MM.1S (cell line): ENCODE measurements around the gene TSPYL1.

Experiments used
- DNase-seq: peaks from one replicate; pipeline ENCODE4 v3.0.0-alpha.2; 2015
- H2AFZ ChIP-seq: fragments of 300-600 bp; sonication (generic); 2 replicates; pipeline ENCODE4 v1.6.0; 2016; ENCODE audit warnings: antibody characterized with exemption, low read length
- H3F3A ChIP-seq: fragments of 300-600 bp; sonication (generic); 2 replicates; pipeline ENCODE4 v1.6.1; 2016; ENCODE audit warnings: mild to moderate bottlenecking, antibody characterized with exemption, low read length, moderate library complexity, mixed read lengths; ENCODE audit not compliant: insufficient read depth
- H3K27ac ChIP-seq: fragments of 300-600 bp; sonication (generic); 2 replicates; pipeline ENCODE4 v1.5.1; 2016; ENCODE audit warnings: mild to moderate bottlenecking, low read length
- H3K27me3 ChIP-seq: fragments of 300-600 bp; sonication (generic); replicated peaks from 2 replicates; pipeline ENCODE4 v1.6.0; 2016; ENCODE audit warnings: low read length; ENCODE audit not compliant: insufficient read depth
- H3K36me3 ChIP-seq: fragments of 300-600 bp; sonication (generic); replicated peaks from 2 replicates; pipeline ENCODE4 v1.6.1; 2016; ENCODE audit warnings: mild to moderate bottlenecking, low read length, mixed read lengths; ENCODE audit not compliant: insufficient read depth
- H3K4me1 ChIP-seq: fragments of 300-600 bp; sonication (generic); 2 replicates; pipeline ENCODE4 v1.6.1; 2016; ENCODE audit warnings: low read length, mixed read lengths
- H3K4me2 ChIP-seq: fragments of 300-600 bp; sonication (generic); 2 replicates; pipeline ENCODE4 v1.6.0; 2016; ENCODE audit warnings: low read depth, low read length
- H3K4me3 ChIP-seq: fragments of 300-600 bp; sonication (generic); 2 replicates; pipeline ENCODE4 v1.5.1; 2016; ENCODE audit warnings: low read length, mixed read lengths
- H3K79me2 ChIP-seq: fragments of 300-600 bp; sonication (generic); 2 replicates; pipeline ENCODE4 v1.6.1; 2016; ENCODE audit warnings: mixed run types, low read length, mixed read lengths
- H3K9ac ChIP-seq: fragments of 300-600 bp; sonication (generic); 2 replicates; pipeline ENCODE4 v1.6.1; 2016; ENCODE audit warnings: low read length, mixed read lengths
- H3K9me2 ChIP-seq: fragments of 300-600 bp; sonication (generic); replicated peaks from 2 replicates; pipeline ENCODE4 v1.6.1; 2016; ENCODE audit warnings: mild to moderate bottlenecking, low read length, mixed read lengths; ENCODE audit not compliant: insufficient read depth
- H3K9me3 ChIP-seq: fragments of 300-600 bp; sonication (generic); replicated peaks from 2 replicates; pipeline ENCODE4 v1.6.1; 2016; ENCODE audit warnings: mild to moderate bottlenecking, low read length, mixed read lengths; ENCODE audit not compliant: insufficient read depth
- H4K20me1 ChIP-seq: fragments of 300-600 bp; sonication (generic); 2 replicates; pipeline ENCODE4 v1.6.1; 2016; ENCODE audit warnings: mild to moderate bottlenecking, low read length, moderate library complexity, mixed read lengths; ENCODE audit not compliant: insufficient read depth
- CTCF ChIP-seq: fragments of 300-600 bp; sonication (generic); IDR thresholded peaks from 2 replicates; pipeline ENCODE4 v1.5.1; 2016; ENCODE audit warnings: antibody characterized with exemption, low read length, mixed read lengths
- EZH2 ChIP-seq: fragments of 300-600 bp; sonication (generic); optimal IDR thresholded peaks from 2 replicates; pipeline ENCODE3; 2017; ENCODE audit warnings: low read depth, mild to moderate bottlenecking, antibody characterized with exemption, low read length, mixed read lengths
- EZH2phosphoT487 ChIP-seq: fragments of 300-600 bp; sonication (generic); IDR thresholded peaks from 2 replicates; pipeline ENCODE4 v1.6.1; 2018; ENCODE audit warnings: antibody characterized with exemption, low read length

TSPYL1 gene

DNA sequence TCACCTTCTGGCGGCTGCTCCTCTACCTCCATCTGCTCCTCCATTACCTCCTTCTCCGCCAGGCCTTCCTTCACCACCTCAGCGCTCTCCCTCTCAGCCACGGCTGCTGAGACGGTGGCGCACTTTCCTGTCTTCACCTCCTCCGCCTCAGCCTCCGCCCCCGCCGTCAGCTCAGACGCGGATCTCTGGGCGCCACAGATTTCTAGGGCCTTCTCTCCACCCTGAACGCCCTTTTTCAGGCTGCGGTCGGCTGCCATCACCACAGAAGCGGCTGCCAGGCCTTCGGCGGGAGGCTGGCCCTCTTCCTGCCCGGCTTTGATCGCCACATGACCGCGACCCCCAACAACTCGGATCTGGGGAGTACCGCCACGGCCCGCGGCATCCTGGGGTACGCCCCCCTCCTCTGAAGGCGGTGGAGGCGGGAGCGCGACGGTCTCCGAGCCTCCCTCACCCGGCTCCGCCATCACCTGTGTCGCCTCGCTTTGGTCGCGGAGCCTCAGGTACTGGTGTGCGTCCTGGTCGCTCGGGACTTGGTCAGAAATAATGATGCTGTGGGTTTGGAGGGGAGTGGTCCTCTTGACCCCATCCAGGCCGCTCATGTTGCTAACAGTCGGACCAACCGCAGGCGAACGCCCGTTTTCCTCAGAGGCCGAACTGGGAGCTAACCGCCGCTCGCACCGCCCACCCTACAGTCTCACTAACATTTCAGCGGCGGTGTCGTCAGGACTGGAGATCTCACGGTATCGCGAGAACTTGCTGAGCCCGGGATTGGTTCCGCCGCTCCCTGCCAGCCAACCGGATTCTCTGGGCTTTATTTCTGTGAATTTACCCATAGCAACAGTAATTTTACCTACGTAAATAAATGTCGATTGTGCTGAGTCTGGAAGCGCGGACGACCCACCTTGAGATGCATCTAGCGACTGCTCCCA lies at the start of gene TSPYL1:
Gene TSPYL1 (minus strand): TSS at position 699 of the 929 bp plus-strand sequence. CDS start 100 bp downstream, at position 599.
- no peaks in the 10 kb centered on the region; the same call in 1 of the 2 replicates for H4K20me1 ChIP-seq
- H3K4me2 ChIP-seq: peak within 1 kb of the TSS; percentile 87
- peaks cover 24% of the 10 kb centered on the region for H3K4me1 ChIP-seq
- peak within 1 kb of the TSS; percentile 87 for H2AFZ ChIP-seq
- peak within 1 kb of the TSS; percentile 99 for H3K27ac ChIP-seq
- H3F3A ChIP-seq: peaks cover 13% of the 10 kb centered on the region
- H3K9ac ChIP-seq: peak within 1 kb of the TSS; percentile 99
- H3K9me3 ChIP-seq: no peaks in the 10 kb centered on the region
- peaks cover 51% of the 10 kb centered on the region for H3K79me2 ChIP-seq
- H3K36me3 ChIP-seq: no peaks in the 10 kb centered on the region; the same call in 1 of the 2 replicates
- H3K4me3 ChIP-seq: peak within 1 kb of the TSS; percentile 99
- peak; percentile 98 for DNase-seq
- TF ChIP-seq EZH2 (no peak), EZH2phosphoT487 (no peak), CTCF (peak; percentile 13; the same call in 1 of the 2 replicates)
- H3K27me3 ChIP-seq: no peaks in the 10 kb centered on the region
- no peaks in the 10 kb centered on the region for H3K9me2 ChIP-seq

- no peak overlapping the region for H3K4me2 ChIP-seq
- no peaks in the 10 kb centered on the region for H4K20me1 ChIP-seq
- H3K9me2 ChIP-seq: no peaks in the 10 kb centered on the region
- no peaks in the 10 kb centered on the region for H3K36me3 ChIP-seq
- no peak for TF ChIP-seq EZH2
- TF ChIP-seq EZH2phosphoT487: no peak
- no peak for TF ChIP-seq CTCF
- H3K9me3 ChIP-seq: no peaks in the 10 kb centered on the region
- no peaks in the 10 kb centered on the region for H3K4me1 ChIP-seq
- DNase-seq: no peak
- no peak overlapping the region for H3K9ac ChIP-seq
- no peaks in the 10 kb centered on the region for H3K27me3 ChIP-seq
- H2AFZ ChIP-seq: no peak overlapping the region
- no peak overlapping the region for H3K27ac ChIP-seq
- H3F3A ChIP-seq: no peaks in the 10 kb centered on the region
- H3K79me2 ChIP-seq: no peaks in the 10 kb centered on the region
- no peak overlapping the region for H3K4me3 ChIP-seq
These were observed 49.4 kb upstream of the TSPYL1 start for GRCh38 chr6:116329156-116329555.

- DNase-seq: no peak
- H3K4me2 ChIP-seq: no peak overlapping the region
- TF ChIP-seq EZH2 (no peak), EZH2phosphoT487 (no peak), CTCF (no peak)
- H3K9me2 ChIP-seq: no peaks in the 10 kb centered on the region
- H3K4me1 ChIP-seq: no peaks in the 10 kb centered on the region
- H4K20me1 ChIP-seq: no peaks in the 10 kb centered on the region
- no peak overlapping the region for H2AFZ ChIP-seq
- H3K9ac ChIP-seq: no peak overlapping the region
- no peaks in the 10 kb centered on the region for H3F3A ChIP-seq
- no peak overlapping the region for H3K4me3 ChIP-seq
- H3K79me2 ChIP-seq: no peaks in the 10 kb centered on the region
- H3K27me3 ChIP-seq: no peaks in the 10 kb centered on the region
- H3K36me3 ChIP-seq: no peaks in the 10 kb centered on the region
- H3K9me3 ChIP-seq: no peaks in the 10 kb centered on the region
- H3K27ac ChIP-seq: no peak overlapping the region
These were observed 48.8 kb upstream of the TSPYL1 start for GRCh38 chr6:116328528-116328903.
